Measurements from ENCODE around the gene TMEM187. TPM values are rescaled to one million over a fixed set of nuclear protein-coding genes. Genes with fewer than 3 reads are reported as not detected.
A peak's percentile ranks its signal among the peaks of the same experiment; 100 is the strongest.

Gene TMEM187
- total and polyA plus RNA-seq, 2 donors (not counting 3 experiments of a cell fraction or from before 2014, with no cell fraction given), result 2.6 to 15.7 TPM

- Histone ChIP-seq H3K9me3 (replicated peaks; ENCODE audit: control insufficient read depth, insufficient read depth, low read length) (no peaks in the 10 kb centered on the region), H3K4me3 (replicated peaks in 1 of 3; ENCODE audit: insufficient read depth in 1 of 3, low read depth in 1 of 3, low read length in 3 of 3) (peak overlapping the region in 2 of 3 experiments; percentile 44 to 49), H3K36me3 (ENCODE audit: control insufficient read depth in 2 of 2, extremely low read depth in 1 of 2, insufficient read depth in 2 of 2, low read length in 2 of 2) (peaks cover 0 to 14% of the 10 kb centered on the region in 2 experiments), H2AFZ (ENCODE audit: low read depth, low read length) (no peak overlapping the region), H3K4me1 (ENCODE audit: control insufficient read depth, extremely low read depth, insufficient read depth, low read length) (peaks cover 44% of the 10 kb centered on the region), H3K4me2 (ENCODE audit: insufficient read depth, low read length) (peak overlapping the region; percentile 77), H3K9me1 (replicated peaks; ENCODE audit: control insufficient read depth, extremely low read depth, insufficient read depth, low read length) (no peaks in the 10 kb centered on the region), H3K9ac (replicated peaks; ENCODE audit: extremely low read depth, insufficient read depth, low read length) (peak overlapping the region; percentile 96), H3K27me3 (ENCODE audit: control insufficient read depth in 2 of 2, insufficient read depth in 2 of 2, low read length in 2 of 2) (no peaks in the 10 kb centered on the region), H4K20me1 (replicated peaks; ENCODE audit: control insufficient read depth, extremely low read depth, insufficient read depth, low read length) (no peaks in the 10 kb centered on the region), H3K79me2 (ENCODE audit: control insufficient read depth, insufficient read depth, low read length) (peaks cover 18% of the 10 kb centered on the region), H3K27ac (ENCODE audit: insufficient read depth, low read depth, low read length) (peak overlapping the region; percentile 100)
- dilution Hi-C loops (cut with MboI; ENCODE audit: extremely low pct_ligation_motif_present, low sequenced_read_pairs) (no loop called here), intact Hi-C loops (cut with micrococcal nuclease) (loop anchor here (1.0 kb wide), 3 partner anchors 19 to 164 kb away; partner anchors contain the start of genes PLXNB3 and TMEM187)
- FAIRE-seq, result peak; percentile 100
- TF ChIP-seq POLR2AphosphoS5 (IDR thresholded peaks at IDR 0.05; ENCODE audit: insufficient read depth, low read depth, low read length) (peak; percentile 84), GATA2 (IDR thresholded peaks at IDR 0.05; ENCODE audit: insufficient read depth, insufficient read length, low read depth, low read length) (no peak), POLR2A (IDR thresholded peaks at IDR 0.05; ENCODE audit: low read depth, low read length) (no peak), JUN (IDR thresholded peaks at IDR 0.05; ENCODE audit: borderline replicate concordance, insufficient read depth, insufficient read length, low read depth) (no peak), FOS (IDR thresholded peaks at IDR 0.05; ENCODE audit: borderline replicate concordance, insufficient read depth, low read length) (no peak), MYC (IDR thresholded peaks at IDR 0.05; ENCODE audit: low read depth, low read length) (no peak), MAX (IDR thresholded peaks at IDR 0.05; ENCODE audit: insufficient read depth, insufficient read length) (peak; percentile 83), EZH2 (IDR thresholded peaks at IDR 0.05; ENCODE audit: borderline replicate concordance, low read depth, low read length, severe bottlenecking) (no peak)
- TF ChIP-seq, protein P1, sequence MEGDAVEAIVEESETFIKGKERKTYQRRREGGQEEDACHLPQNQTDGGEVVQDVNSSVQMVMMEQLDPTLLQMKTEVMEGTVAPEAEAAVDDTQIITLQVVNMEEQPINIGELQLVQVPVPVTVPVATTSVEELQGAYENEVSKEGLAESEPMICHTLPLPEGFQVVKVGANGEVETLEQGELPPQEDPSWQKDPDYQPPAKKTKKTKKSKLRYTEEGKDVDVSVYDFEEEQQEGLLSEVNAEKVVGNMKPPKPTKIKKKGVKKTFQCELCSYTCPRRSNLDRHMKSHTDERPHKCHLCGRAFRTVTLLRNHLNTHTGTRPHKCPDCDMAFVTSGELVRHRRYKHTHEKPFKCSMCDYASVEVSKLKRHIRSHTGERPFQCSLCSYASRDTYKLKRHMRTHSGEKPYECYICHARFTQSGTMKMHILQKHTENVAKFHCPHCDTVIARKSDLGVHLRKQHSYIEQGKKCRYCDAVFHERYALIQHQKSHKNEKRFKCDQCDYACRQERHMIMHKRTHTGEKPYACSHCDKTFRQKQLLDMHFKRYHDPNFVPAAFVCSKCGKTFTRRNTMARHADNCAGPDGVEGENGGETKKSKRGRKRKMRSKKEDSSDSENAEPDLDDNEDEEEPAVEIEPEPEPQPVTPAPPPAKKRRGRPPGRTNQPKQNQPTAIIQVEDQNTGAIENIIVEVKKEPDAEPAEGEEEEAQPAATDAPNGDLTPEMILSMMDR (IDR thresholded peaks at IDR 0.05; ENCODE audit: extremely low read depth in 1 of 2, insufficient read depth in 1 of 2, low read depth in 1 of 2, low read length in 2 of 2), result no peak
- ChIA-PET POLR2A (interaction anchor here (0.6 to 1.6 kb wide), 3 partner anchors 19 to 441 kb away, joined by 3 to 5 read pairs (median 4); no protein-coding TSS in a partner anchor), CTCF (interaction anchor here (1.6 to 9.0 kb wide), 2 partner anchors 12 to 20 kb away, joined by 3 to 253 read pairs; partner anchors contain the start of gene RENBP)
- BruUV-seq (replicated peaks), result no TSS peak
- DNase-seq (ENCODE audit: low read depth, low spot score), result peak; percentile 98
These were observed 44.4 kb upstream of the TMEM187 start for GRCh38 chrX:153927922-153928760.

Measured in endothelial cell of umbilical vein (primary cell).